ENCODE measurements around the gene KIRREL1.

Gene KIRREL1

GRCh38 chr1:157993147-157993917 lies at the start of gene KIRREL1:
TSS of gene KIRREL1 (plus strand) at chr1:157993645. CDS start at chr1:157993677, 32 bp downstream.
- no peak for DNase-seq

GRCh38 chr1:157944663-157945280 lies 48.7 kb upstream of the KIRREL1 start:
- DNase-seq = no peak

- no peak for DNase-seq
Observed at GRCh38 chr1:157948312-157949073, 45.0 kb upstream of the KIRREL1 start.

- DNase-seq = no peak
Observed at GRCh38 chr1:157949074-157949354, 44.4 kb upstream of the KIRREL1 start.

- no peak for DNase-seq
Observed at GRCh38 chr1:157951230-157951629, 42.2 kb upstream of the KIRREL1 start.

GRCh38 chr1:157952601-157953000 lies 40.8 kb upstream of the KIRREL1 start:
- no peak for DNase-seq

- DNase-seq = no peak
Observed at GRCh38 chr1:157955221-157955620, 38.2 kb upstream of the KIRREL1 start.

- DNase-seq = no peak
Observed at GRCh38 chr1:157955857-157956256, 37.6 kb upstream of the KIRREL1 start.

- no peak for DNase-seq
Observed at GRCh38 chr1:157956732-157957131, 36.7 kb upstream of the KIRREL1 start.

GRCh38 chr1:157958263-157958662 lies 35.2 kb upstream of the KIRREL1 start:
- no peak for DNase-seq

- DNase-seq = no peak
Observed at GRCh38 chr1:157959750-157960149, 33.7 kb upstream of the KIRREL1 start.

- DNase-seq = no peak
Observed at GRCh38 chr1:157960773-157961172, 32.7 kb upstream of the KIRREL1 start.

- no peak for DNase-seq
Observed at GRCh38 chr1:157961805-157962762, 31.4 kb upstream of the KIRREL1 start.

- peak; percentile 74 for DNase-seq
Observed at GRCh38 chr1:157963713-157964112, 29.7 kb upstream of the KIRREL1 start.

GRCh38 chr1:157965584-157965983 lies 27.9 kb upstream of the KIRREL1 start:
- no peak for DNase-seq

GRCh38 chr1:157966031-157966537 lies 27.4 kb upstream of the KIRREL1 start:
- no peak for DNase-seq

- no peak for DNase-seq
Observed at GRCh38 chr1:157967205-157967604, 26.2 kb upstream of the KIRREL1 start.

- DNase-seq = peak; percentile 57
Observed at GRCh38 chr1:157968508-157968907, 24.9 kb upstream of the KIRREL1 start.

- no peak for DNase-seq
Observed at GRCh38 chr1:157968946-157969345, 24.5 kb upstream of the KIRREL1 start.

GRCh38 chr1:157969697-157970485 lies 23.6 kb upstream of the KIRREL1 start:
- DNase-seq = peak; percentile 46

- DNase-seq = no peak
Observed at GRCh38 chr1:157971769-157972168, 21.7 kb upstream of the KIRREL1 start.
